GM19395 (cell line): ENCODE results near the gene TMEM200C.
A peak's percentile ranks its signal among the peaks of the same experiment; 100 is the strongest.

Source experiments
- ATAC-seq: cut with Tn5 transposase; IDR thresholded peaks from one replicate; pipeline ENCODE4 v1.9.1; 2021; ENCODE audit warnings: mild to moderate bottlenecking, moderate library complexity; ENCODE audit not compliant: unreplicated experiment

TMEM200C gene

GRCh38 chr18:5895299-5895875, at the start of gene TMEM200C:
Gene TMEM200C, minus strand, starts transcription at chr18:5895522. Its CDS starts 3,459 bp downstream, at chr18:5892063.
- ATAC-seq = peak; percentile 46

GRCh38 chr18:5944448-5944847, 49.1 kb upstream of the TMEM200C start:
- ATAC-seq = no peak

DNA sequence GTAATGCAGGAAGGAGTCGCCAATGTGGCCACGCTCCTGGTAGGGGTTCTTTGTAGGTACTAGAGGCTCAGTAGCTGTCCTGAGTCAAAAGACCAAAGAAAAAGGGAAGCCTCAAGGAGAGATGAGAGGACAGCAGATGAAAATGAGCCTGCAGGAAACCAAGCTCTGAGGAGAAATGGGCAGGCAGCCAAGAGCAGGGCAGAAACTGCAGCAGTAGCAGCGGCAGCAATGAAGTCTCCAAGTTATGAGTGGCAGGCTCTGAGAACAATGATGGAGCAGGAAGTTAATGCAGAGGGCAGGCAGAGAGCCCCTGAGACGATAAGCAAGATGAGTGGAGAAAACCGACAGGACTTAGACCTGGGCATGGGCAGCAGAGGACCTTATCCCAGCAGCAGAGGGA, 48.2 kb upstream of the TMEM200C start:
- ATAC-seq = no peak

- no peak for ATAC-seq
These were observed 47.3 kb upstream of the TMEM200C start for GRCh38 chr18:5942591-5942990.

DNA sequence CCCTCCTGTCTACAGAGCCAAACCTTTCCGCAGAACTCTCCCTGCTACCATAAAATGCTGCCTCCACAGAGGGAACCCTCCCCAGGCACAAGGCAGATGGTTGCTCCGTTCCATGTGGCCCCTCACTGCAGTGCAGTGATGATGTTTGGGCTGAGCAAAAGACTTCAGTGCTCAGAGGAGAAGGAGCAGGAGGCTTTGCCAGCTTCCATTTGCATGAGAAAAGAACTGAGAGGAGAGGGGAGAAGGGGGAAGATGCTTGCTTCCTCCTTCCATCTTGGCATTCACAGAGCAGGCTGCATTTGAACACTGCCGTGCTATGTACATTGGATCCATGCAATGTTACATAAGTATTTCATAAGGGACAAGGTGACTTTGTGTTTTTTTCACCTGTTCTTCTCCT, 46.6 kb upstream of the TMEM200C start:
- no peak for ATAC-seq

DNA sequence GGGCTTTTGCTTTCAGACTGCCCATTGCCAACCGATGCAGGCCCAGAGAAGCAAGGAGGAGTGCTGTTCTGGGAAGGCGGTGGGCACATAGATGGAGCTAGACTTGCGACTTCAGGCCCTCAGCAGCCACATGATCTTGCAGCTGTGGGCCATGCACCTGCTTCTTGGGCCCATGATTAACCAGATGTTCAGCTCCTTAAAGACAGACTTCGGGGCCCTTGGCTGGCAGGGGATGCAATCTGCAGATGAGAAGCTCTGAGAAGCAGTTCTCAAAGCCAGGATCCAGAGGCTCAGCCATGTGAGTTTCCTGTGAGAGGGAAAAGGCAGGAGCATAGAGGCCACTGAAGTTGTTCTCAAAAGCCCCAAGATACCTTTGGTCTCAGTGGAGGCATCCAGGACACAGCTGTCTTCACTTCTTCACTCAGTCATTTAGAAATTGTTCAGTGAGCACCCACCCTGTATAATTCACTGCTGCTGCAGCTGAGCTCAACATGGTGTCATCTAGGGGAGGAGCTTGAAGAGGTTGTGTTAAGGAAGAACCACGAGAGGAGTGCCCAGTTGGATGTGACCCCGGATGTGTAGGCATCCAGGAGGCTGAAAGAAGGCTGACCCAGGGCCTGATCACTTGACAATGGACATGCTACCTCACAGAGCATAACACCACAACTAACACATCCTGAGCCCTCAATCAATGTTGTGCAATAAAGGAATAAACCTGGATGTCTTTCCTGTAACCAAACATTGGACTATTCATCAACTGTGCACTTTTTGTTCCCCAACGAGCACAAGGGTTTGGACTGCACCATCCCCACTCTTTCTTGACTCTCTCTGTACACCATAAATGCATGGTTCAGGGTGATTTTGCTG, 44.7 kb upstream of the TMEM200C start:
- no peak for ATAC-seq

DNA sequence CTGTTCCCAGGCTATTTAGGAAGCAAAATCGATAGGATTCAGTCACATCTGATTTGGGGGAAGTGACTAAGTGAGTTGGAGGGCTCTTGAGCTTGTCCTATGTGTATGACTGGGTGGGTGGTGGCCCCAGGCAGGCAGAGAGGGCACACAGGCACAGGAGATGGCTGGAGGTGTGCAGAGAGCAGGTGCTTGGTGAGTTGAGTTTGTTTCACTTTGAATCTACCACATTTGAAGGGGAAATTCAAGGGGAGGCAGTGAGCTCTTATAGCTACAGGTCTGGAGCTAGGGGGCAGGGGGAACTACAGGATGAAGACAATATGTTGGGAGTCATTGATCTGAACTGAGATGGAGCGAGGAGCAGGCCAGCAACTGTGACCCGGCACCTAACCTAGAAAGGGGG, 42.5 kb upstream of the TMEM200C start:
- no peak for ATAC-seq

DNA sequence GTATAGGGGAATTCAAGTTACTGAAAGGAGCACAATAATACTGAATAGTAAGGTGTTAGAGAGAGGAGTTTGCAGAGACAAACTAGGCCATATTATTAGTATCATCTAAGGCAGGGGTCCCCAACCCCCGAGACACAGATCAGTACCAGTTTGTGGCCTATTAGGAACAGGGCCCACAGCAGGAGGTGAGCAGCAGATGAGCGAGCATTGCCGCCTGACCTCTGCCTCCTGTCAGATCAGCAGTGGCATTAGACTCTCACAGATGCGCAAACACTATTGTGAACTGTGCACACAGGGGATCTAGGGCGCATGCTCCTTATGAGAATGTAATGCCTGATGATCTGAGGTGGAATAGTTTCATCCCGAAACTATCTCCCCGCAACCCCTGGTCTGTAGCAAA, 41.8 kb upstream of the TMEM200C start:
- ATAC-seq = no peak

- no peak for ATAC-seq
These were observed 35.5 kb upstream of the TMEM200C start for GRCh38 chr18:5930789-5931188.

DNA sequence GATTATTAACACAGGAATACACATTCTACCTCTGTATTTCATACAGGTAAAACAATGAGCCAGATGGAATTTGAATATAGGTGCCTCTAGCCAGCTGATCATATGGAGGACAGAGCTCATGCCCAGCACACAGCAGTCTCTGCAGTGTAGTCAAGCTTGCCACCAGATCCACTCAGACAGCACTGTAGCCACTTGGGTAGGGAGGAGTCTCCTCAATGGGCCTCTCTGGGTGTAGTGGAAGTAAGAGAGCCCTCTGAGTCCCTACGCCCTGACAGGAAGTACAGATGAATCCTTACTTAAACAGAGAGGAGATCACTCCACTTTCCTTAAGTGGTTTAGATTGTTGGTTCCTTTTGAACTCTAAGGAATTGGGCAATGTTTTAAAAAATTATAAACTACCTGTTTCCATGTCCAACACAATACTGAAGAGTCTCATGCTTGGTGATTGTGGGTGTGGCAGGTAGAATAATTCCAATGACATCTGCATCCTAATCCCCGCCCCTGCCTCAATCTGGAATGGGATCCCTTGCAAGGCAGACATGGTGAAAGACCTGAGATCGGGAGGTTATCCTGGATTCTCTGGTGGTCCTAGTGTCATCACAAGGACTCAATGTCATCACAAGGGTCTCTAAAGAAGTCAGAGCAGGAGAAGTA, 23.0 kb upstream of the TMEM200C start:
- no peak for ATAC-seq

DNA sequence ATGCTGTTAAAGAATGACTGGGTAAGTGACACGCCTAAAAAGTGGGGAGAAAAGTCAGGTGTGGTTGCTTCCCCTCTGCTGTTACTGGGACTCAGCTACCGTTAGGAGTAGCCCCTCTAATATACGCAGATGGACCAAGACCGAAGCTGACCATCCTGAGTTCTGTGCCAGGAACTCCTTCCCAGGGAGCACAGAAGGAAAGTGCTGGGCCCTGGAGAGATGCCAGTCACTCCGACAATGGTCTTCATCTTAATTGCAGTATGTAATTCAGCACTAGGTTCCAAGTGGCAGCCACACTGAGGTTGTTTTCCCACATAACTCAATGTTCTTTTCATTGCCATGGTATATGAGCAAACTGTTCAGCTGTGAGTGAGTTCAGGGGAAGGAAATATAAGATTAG, 19.6 kb upstream of the TMEM200C start:
- no peak for ATAC-seq

DNA sequence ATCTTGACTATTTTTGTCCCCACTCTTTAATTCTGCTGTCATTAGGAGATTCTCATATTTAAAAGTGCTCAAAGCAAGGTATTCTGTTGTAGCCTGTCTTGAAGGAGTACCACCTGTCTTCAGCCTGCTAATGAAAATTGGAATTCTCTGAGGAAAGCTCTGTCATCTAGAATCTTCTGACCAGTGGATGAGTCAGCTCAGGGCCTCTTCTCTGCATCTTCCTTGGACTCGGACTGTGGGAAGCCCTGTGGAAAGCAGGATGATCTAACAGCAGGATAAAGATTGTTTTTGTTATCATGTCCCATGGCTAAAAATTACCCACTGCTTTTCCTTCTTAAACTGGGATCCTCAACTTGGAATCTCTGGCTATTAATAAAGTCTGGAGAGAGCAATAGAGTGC, 18.7 kb upstream of the TMEM200C start:
- no peak for ATAC-seq

- ATAC-seq = no peak
These were observed 17.2 kb upstream of the TMEM200C start for GRCh38 chr18:5912566-5912965.

GRCh38 chr18:5909125-5909524, 13.8 kb upstream of the TMEM200C start:
- ATAC-seq = no peak

- no peak for ATAC-seq
These were observed 8.1 kb upstream of the TMEM200C start for GRCh38 chr18:5903386-5903785.

- ATAC-seq = no peak
These were observed 4.9 kb upstream of the TMEM200C start for GRCh38 chr18:5900262-5900661.

- no peak for ATAC-seq
These were observed 4.5 kb upstream of the TMEM200C start for GRCh38 chr18:5899835-5900234.

GRCh38 chr18:5895876-5896740, 786 bp upstream of the TMEM200C start:
- ATAC-seq = peak; percentile 31

- no peak for ATAC-seq
These were observed 567 bp downstream of the TMEM200C start for GRCh38 chr18:5894611-5895298.

- no peak for ATAC-seq
These were observed 1.2 kb downstream of the TMEM200C start for GRCh38 chr18:5893956-5894610.
